ENCODE results near the gene SLC18A2. TPM values are rescaled to one million over a fixed set of nuclear protein-coding genes. Genes with fewer than 3 reads are reported as not detected.
A peak's percentile ranks its signal among the peaks of the same experiment; 100 is the strongest.

Gene SLC18A2
- polyA plus RNA-seq, 4 donors: 0.22 to 0.57 (median 0.33) TPM

GRCh38 chr10:117216028-117216427 lies 24.9 kb upstream of the SLC18A2 start:
- Histone ChIP-seq H3K36me3 (ENCODE audit: control insufficient read depth in 3 of 3, insufficient read depth in 2 of 3, low read depth in 1 of 3, low read length in 3 of 3) (no peaks in the 10 kb centered on the region), H3K27me3 (ENCODE audit: control insufficient read depth in 3 of 3, insufficient read depth in 3 of 3, low read length in 3 of 3) (peaks cover 0 to 48% (median 9%) of the 10 kb centered on the region in 3 donors), H3K9me3 (ENCODE audit: control insufficient read depth in 2 of 2, insufficient read depth in 1 of 2, low read depth in 1 of 2, low read length in 1 of 2) (peaks cover 0 to 6% of the 10 kb centered on the region in 2 donors), H3K4me1 (ENCODE audit: control insufficient read depth in 3 of 3, insufficient read depth in 2 of 3, low read depth in 1 of 3, low read length in 2 of 3) (peaks cover 0 to 8% (median 0%) of the 10 kb centered on the region in 3 donors), H3K27ac (ENCODE audit: low read depth in 1 of 3, low read length in 2 of 3) (no peak overlapping the region), H3K4me3 (ENCODE audit: low read depth in 1 of 3, low read length in 3 of 3) (no peak overlapping the region)
- no peak for DNase-seq
- 61 to 64% (median 63%) methylated on average over 15 of the region's 15 CpGs for WGBS, 3 donors
- no peak for FAIRE-seq

DNA sequence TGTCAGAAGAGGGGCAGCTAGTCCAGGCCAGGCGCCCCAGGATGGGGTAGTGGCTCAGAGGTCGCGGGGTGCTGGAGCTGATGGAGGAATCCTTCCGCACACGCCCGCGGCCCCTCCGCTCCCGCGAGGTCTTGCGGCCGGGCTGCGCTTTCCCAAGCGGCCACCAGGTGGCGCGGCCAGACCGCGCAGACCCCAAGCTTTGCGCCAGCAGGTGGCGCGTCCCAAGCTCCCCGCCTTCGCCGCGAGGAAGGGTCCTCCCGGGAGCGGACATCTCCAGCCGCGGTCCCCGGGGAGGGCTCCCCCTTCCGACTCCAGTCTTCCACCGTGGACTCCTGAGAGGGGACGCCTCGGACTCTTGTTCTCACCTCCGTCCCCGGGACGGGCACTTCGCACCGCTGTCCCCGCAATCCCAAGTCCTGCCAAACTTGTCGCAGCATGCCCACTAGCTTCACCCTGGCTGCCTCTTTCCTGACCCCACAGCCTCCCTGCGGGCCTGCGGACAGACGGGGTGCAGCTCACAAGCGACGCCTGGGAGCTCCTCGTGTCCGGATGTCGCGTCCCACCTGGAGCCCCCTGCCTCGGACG lies 24.2 kb upstream of the SLC18A2 start:
- Histone ChIP-seq H3K4me1 (ENCODE audit: control insufficient read depth in 3 of 3, insufficient read depth in 2 of 3, low read depth in 1 of 3, low read length in 2 of 3) (peaks cover 0 to 8% (median 0%) of the 10 kb centered on the region in 3 donors), H3K4me3 (ENCODE audit: low read depth in 1 of 3, low read length in 3 of 3) (peak overlapping the region in 2 of 3 donors; percentile 40 to 42), H3K27me3 (ENCODE audit: control insufficient read depth in 3 of 3, insufficient read depth in 3 of 3, low read length in 3 of 3) (peaks cover 0 to 53% (median 9%) of the 10 kb centered on the region in 3 donors), H3K9me3 (ENCODE audit: control insufficient read depth in 2 of 2, insufficient read depth in 1 of 2, low read depth in 1 of 2, low read length in 1 of 2) (peaks cover 0 to 6% of the 10 kb centered on the region in 2 donors), H3K27ac (ENCODE audit: low read depth in 1 of 3, low read length in 2 of 3) (no peak overlapping the region), H3K36me3 (ENCODE audit: control insufficient read depth in 3 of 3, insufficient read depth in 2 of 3, low read depth in 1 of 3, low read length in 3 of 3) (no peaks in the 10 kb centered on the region)
- DNase-seq (peak; percentile 49 to 85), FAIRE-seq (no peak)
- 1 to 2% (median 1%) methylated on average over 34 to 52 of the region's 52 CpGs for WGBS, 3 donors

DNA sequence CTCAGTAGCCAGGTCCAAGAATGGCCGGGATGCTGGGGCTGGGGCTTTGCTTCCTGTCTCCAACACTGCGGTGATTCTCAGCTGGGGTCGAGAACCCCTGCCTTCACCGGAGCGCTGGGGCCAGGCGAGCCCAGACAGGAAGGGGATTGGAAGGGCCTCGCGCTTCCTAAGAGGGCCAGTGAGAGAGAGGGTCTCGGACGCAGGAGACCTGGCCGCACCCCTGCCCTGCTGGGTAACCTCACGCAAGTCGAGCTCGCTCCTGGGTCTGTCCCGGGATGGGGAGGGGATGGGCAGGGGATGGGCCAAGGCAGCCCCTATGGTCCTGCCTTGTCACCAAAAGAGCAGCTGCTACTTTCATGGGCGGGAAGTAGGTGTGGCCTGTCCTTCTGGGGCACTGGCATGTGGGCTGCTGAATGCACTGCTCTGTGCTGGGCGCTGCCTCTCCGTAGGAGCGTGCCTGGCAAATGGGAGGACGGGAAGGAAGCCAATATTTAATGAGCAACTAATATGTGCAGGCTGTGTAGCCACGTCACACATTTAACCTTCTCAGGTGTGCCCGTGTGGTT lies 23.6 kb upstream of the SLC18A2 start:
- Histone ChIP-seq H3K36me3 (ENCODE audit: control insufficient read depth in 3 of 3, insufficient read depth in 2 of 3, low read depth in 1 of 3, low read length in 3 of 3) (no peaks in the 10 kb centered on the region), H3K4me3 (ENCODE audit: low read depth in 1 of 3, low read length in 3 of 3) (peak overlapping the region in 2 of 3 donors; percentile 40 to 42), H3K27me3 (ENCODE audit: control insufficient read depth in 3 of 3, insufficient read depth in 3 of 3, low read length in 3 of 3) (peaks cover 0 to 56% (median 9%) of the 10 kb centered on the region in 3 donors), H3K4me1 (ENCODE audit: control insufficient read depth in 3 of 3, insufficient read depth in 2 of 3, low read depth in 1 of 3, low read length in 2 of 3) (peaks cover 0 to 8% (median 0%) of the 10 kb centered on the region in 3 donors), H3K27ac (ENCODE audit: low read depth in 1 of 3, low read length in 2 of 3) (no peak overlapping the region), H3K9me3 (ENCODE audit: control insufficient read depth in 2 of 2, insufficient read depth in 1 of 2, low read depth in 1 of 2, low read length in 1 of 2) (peaks cover 0 to 6% of the 10 kb centered on the region in 2 donors)
- 3 to 14% (median 7%) methylated on average over 22 of the region's 22 CpGs for WGBS, 3 donors
- FAIRE-seq (no peak), DNase-seq (peak in 1 of 2 donors; percentile 31)

DNA sequence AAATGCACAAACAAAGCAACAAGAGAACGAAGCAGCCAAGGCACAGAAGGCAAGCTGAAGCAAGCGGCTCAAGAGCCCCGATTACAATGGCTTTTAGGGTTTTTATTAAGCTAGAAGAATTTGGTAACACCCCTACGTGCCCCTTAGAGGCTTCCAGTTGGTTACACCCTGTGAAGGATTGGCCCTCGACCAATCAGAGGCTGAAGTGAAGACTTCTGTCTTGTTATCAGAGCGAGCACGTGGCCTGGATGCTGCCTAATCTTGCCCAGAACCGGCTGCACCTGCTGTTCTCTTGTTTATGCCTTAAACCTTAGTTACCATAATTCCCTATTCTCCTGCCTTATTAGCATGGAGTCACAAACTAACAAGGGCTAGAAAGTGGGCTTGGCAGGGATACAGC lies 22.3 kb upstream of the SLC18A2 start:
- H3K4me3 ChIP-seq (ENCODE audit: low read depth in 1 of 3, low read length in 3 of 3): no peak overlapping the region
- H3K36me3 ChIP-seq (ENCODE audit: control insufficient read depth in 3 of 3, insufficient read depth in 2 of 3, low read depth in 1 of 3, low read length in 3 of 3): no peaks in the 10 kb centered on the region
- H3K9me3 ChIP-seq (ENCODE audit: control insufficient read depth in 2 of 2, insufficient read depth in 1 of 2, low read depth in 1 of 2, low read length in 1 of 2): no peaks in the 10 kb centered on the region
- 42 to 63% (median 54%) methylated on average over 8 of the region's 8 CpGs for WGBS, 3 donors
- DNase-seq: no peak
- FAIRE-seq: no peak
- peaks cover 0 to 8% (median 0%) of the 10 kb centered on the region in 3 donors for H3K4me1 ChIP-seq (ENCODE audit: control insufficient read depth in 3 of 3, insufficient read depth in 2 of 3, low read depth in 1 of 3, low read length in 2 of 3)
- H3K27ac ChIP-seq (ENCODE audit: low read depth in 1 of 3, low read length in 2 of 3): no peak overlapping the region
- H3K27me3 ChIP-seq (ENCODE audit: control insufficient read depth in 3 of 3, insufficient read depth in 3 of 3, low read length in 3 of 3): peaks cover 0 to 54% (median 9%) of the 10 kb centered on the region in 3 donors

DNA sequence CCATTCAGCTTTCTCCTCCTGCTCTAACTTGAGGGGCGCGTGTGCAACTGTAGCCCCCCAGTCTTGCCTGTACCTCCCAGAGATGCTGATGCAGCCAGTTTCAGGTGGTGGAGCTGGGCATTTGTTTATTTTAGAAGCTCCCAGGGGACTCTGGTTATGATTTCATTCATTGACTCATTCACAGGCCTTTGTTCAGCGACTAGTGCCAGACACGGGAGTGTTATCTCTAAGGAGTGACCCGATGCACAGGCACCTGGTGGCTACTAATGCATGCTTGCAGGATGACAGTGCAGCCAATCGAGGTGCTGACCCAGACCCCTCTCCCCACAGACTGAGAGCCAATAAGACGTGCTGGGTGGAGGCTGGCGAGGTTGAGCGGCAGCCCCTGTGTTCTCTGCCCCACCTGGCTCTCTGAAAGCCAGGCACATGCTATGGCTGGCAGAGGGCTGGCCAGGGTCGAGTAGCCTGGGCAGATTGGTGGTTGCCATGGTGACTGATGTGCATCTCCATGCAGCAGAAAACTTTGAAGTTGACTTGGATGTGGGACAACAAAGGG lies 19.7 kb upstream of the SLC18A2 start:
- Histone ChIP-seq H3K27me3 (ENCODE audit: control insufficient read depth in 3 of 3, insufficient read depth in 3 of 3, low read length in 3 of 3) (peaks cover 0 to 34% (median 3%) of the 10 kb centered on the region in 3 donors), H3K9me3 (ENCODE audit: control insufficient read depth in 2 of 2, insufficient read depth in 1 of 2, low read depth in 1 of 2, low read length in 1 of 2) (no peaks in the 10 kb centered on the region), H3K4me1 (ENCODE audit: control insufficient read depth in 3 of 3, insufficient read depth in 2 of 3, low read depth in 1 of 3, low read length in 2 of 3) (peaks cover 0 to 8% (median 0%) of the 10 kb centered on the region in 3 donors), H3K27ac (ENCODE audit: low read depth in 1 of 3, low read length in 2 of 3) (no peak overlapping the region), H3K36me3 (ENCODE audit: control insufficient read depth in 3 of 3, insufficient read depth in 2 of 3, low read depth in 1 of 3, low read length in 3 of 3) (no peaks in the 10 kb centered on the region), H3K4me3 (ENCODE audit: low read depth in 1 of 3, low read length in 3 of 3) (no peak overlapping the region)
- peak; percentile 9 to 11 for DNase-seq
- WGBS, 3 donors: 44 to 60% (median 47%) methylated on average over 10 of the region's 10 CpGs
- no peak for FAIRE-seq

- no peak overlapping the region for H3K27ac ChIP-seq (ENCODE audit: low read depth in 1 of 3, low read length in 2 of 3)
- no peaks in the 10 kb centered on the region for H3K9me3 ChIP-seq (ENCODE audit: control insufficient read depth in 2 of 2, insufficient read depth in 1 of 2, low read depth in 1 of 2, low read length in 1 of 2)
- peaks cover 0 to 25% (median 0%) of the 10 kb centered on the region in 3 donors for H3K27me3 ChIP-seq (ENCODE audit: control insufficient read depth in 3 of 3, insufficient read depth in 3 of 3, low read length in 3 of 3)
- 87 to 94% (median 90%) methylated on average over 5 of the region's 5 CpGs for WGBS, 3 donors
- no peaks in the 10 kb centered on the region for H3K4me1 ChIP-seq (ENCODE audit: control insufficient read depth in 3 of 3, insufficient read depth in 2 of 3, low read depth in 1 of 3, low read length in 2 of 3)
- no peak overlapping the region for H3K4me3 ChIP-seq (ENCODE audit: low read depth in 1 of 3, low read length in 3 of 3)
- DNase-seq: no peak
- no peak for FAIRE-seq
- H3K36me3 ChIP-seq (ENCODE audit: control insufficient read depth in 3 of 3, insufficient read depth in 2 of 3, low read depth in 1 of 3, low read length in 3 of 3): no peaks in the 10 kb centered on the region
These were observed 18.4 kb upstream of the SLC18A2 start for GRCh38 chr10:117222552-117222951.

DNA sequence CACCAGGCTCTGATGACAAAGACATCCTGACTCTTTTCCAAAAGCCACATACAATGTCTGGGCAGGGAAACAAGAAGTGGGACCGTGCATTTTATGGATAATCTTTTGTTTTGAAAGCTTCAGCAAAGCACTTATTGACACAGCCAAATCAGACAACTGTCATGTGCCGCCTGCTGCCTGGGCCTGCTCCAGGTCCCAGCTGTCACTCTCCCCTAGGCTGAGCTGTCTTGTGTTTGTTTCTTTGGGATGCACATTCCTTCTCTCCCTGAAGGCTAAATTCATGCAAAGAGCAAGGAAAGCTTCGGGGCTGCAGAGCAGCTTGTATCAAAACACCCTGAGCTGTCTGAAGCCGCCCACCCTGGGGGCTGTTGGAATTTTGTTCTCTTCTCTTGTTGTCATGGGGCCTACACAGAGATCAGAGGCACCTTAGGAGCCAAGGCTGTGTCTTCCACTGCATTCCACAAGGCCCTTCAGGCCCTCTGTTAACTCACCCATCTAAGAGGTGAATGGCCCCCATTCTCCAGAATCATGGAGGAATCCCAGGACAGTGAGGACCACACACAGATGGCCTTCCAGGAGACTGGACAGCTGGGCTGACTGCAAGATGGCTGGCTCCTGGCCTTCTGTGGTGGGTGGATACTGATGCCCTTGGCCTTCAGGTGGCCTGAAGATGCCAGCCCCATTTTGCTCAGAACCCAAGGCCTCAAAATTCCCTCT lies 17.8 kb upstream of the SLC18A2 start:
- H3K4me1 ChIP-seq (ENCODE audit: control insufficient read depth in 3 of 3, insufficient read depth in 2 of 3, low read depth in 1 of 3, low read length in 2 of 3): no peaks in the 10 kb centered on the region
- H3K9me3 ChIP-seq (ENCODE audit: control insufficient read depth in 2 of 2, insufficient read depth in 1 of 2, low read depth in 1 of 2, low read length in 1 of 2): no peaks in the 10 kb centered on the region
- peaks cover 0 to 27% (median 0%) of the 10 kb centered on the region in 3 donors for H3K27me3 ChIP-seq (ENCODE audit: control insufficient read depth in 3 of 3, insufficient read depth in 3 of 3, low read length in 3 of 3)
- H3K4me3 ChIP-seq (ENCODE audit: low read depth in 1 of 3, low read length in 3 of 3): no peak overlapping the region
- no peak overlapping the region for H3K27ac ChIP-seq (ENCODE audit: low read depth in 1 of 3, low read length in 2 of 3)
- DNase-seq: no peak
- H3K36me3 ChIP-seq (ENCODE audit: control insufficient read depth in 3 of 3, insufficient read depth in 2 of 3, low read depth in 1 of 3, low read length in 3 of 3): no peaks in the 10 kb centered on the region
- WGBS, 3 donors: 71 to 78% (median 75%) methylated on average over 4 of the region's 4 CpGs
- FAIRE-seq: no peak

DNA sequence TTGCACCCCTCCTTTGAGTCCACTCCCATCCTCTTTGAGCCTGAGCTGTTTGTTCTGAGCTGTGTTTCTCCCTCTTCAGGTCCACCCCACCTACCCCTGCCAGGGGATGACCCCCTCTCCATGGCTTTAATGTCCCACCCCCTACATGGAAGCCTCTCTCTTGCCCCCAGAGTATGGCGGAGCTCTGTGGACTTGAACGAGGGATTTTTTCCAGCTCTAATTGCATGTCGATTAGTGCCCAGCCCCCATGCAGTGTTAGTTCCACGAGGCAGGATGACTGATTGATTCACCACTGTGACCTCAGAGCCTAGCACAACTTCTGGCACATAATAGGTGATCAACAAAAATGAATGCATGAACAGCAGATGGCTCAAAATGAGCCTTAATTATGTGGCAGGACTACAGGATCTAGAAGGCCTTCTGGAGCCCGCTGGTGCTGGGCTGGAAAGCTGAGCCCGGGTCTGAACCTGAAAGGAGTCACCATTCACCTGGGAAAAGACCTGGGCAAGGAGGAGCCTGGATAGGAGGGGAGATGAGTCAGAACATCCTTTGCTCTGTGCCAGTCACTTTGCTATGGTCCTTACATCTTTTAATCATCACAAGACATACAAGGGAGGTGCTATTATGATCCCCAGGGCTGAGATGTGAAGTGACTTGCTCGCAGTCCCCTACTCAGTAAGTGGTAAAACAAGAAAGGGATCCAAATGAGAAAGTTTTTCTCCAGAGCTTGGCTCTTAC lies 17.1 kb upstream of the SLC18A2 start:
- Histone ChIP-seq H3K36me3 (ENCODE audit: control insufficient read depth in 3 of 3, insufficient read depth in 2 of 3, low read depth in 1 of 3, low read length in 3 of 3) (no peaks in the 10 kb centered on the region), H3K27me3 (ENCODE audit: control insufficient read depth in 3 of 3, insufficient read depth in 3 of 3, low read length in 3 of 3) (peaks cover 0 to 31% (median 0%) of the 10 kb centered on the region in 3 donors), H3K4me3 (ENCODE audit: low read depth in 1 of 3, low read length in 3 of 3) (no peak overlapping the region), H3K9me3 (ENCODE audit: control insufficient read depth in 2 of 2, insufficient read depth in 1 of 2, low read depth in 1 of 2, low read length in 1 of 2) (no peaks in the 10 kb centered on the region), H3K4me1 (ENCODE audit: control insufficient read depth in 3 of 3, insufficient read depth in 2 of 3, low read depth in 1 of 3, low read length in 2 of 3) (no peaks in the 10 kb centered on the region), H3K27ac (ENCODE audit: low read depth in 1 of 3, low read length in 2 of 3) (no peak overlapping the region)
- DNase-seq (no peak), FAIRE-seq (no peak)
- WGBS, 3 donors: 81 to 82% (median 82%) methylated on average over 7 of the region's 7 CpGs
